K562 (cell line): ENCODE measurements around the gene LRRC75A. TPM values are rescaled to one million over a fixed set of nuclear protein-coding genes. Genes with fewer than 3 reads are reported as not detected.

Experiments
- BCLAF1 ChIP-seq, 2 experiments: fragments of 450-650 bp in 1 of 2; IDR thresholded peaks; 2 replicates each; pipeline ENCODE4 v1.6.1; 2011 to 2017; ENCODE audit warnings: low read depth in 2 of 2, antibody characterized with exemption in 1 of 2, borderline replicate concordance in 1 of 2, low read length in 1 of 2, mild to moderate bottlenecking in 1 of 2, mixed read lengths in 1 of 2; ENCODE audit not compliant: control insufficient read depth in 1 of 2
- CBFB ChIP-seq: sonication (generic); formaldehyde crosslinking; IDR thresholded peaks from 2 replicates; pipeline ENCODE4 v1.4.0; 2020; ENCODE audit warnings: mild to moderate bottlenecking, missing genetic modification reagents
- DPF2 ChIP-seq: fragments of 450-650 bp; IDR thresholded peaks from 2 replicates; pipeline ENCODE4 v1.6.1; 2016
- ESRRA ChIP-seq: fragments of 450-650 bp; IDR thresholded peaks from 2 replicates; pipeline ENCODE4 v1.6.1; 2014; ENCODE audit warnings: low read depth, mild to moderate bottlenecking, moderate library complexity, borderline replicate concordance
- GABPA ChIP-seq: fragments of 200-800 bp; sonication (Bioruptor generic); conservative IDR thresholded peaks from 2 replicates; pipeline ENCODE4 v1.6.1; 2016; ENCODE audit warnings: low read depth, missing genetic modification characterization, missing compliant biosample characterization
- GABPB2 ChIP-seq: fragments of 250-450 bp; sonication (Bioruptor Pico); conservative IDR thresholded peaks from 2 replicates; pipeline ENCODE4 v1.5.1; 2021; ENCODE audit warnings: mild to moderate bottlenecking
- HDAC8 ChIP-seq: fragments of 450-650 bp; IDR thresholded peaks from 2 replicates; pipeline ENCODE4 v1.6.1; 2016; ENCODE audit warnings: mild to moderate bottlenecking, missing genetic modification characterization, moderate library complexity, missing compliant biosample characterization
- HNRNPH1 ChIP-seq: fragments of 200-400 bp; formaldehyde crosslinking; optimal IDR thresholded peaks from 2 replicates; pipeline ENCODE3; 2017; ENCODE audit warnings: low read depth, mild to moderate bottlenecking, low read length, moderate library complexity
- HNRNPLL ChIP-seq: fragments of 200-400 bp; formaldehyde crosslinking; IDR thresholded peaks from 2 replicates; pipeline ENCODE4 v1.6.1; 2017; ENCODE audit warnings: low read length, low read depth, mild to moderate bottlenecking; ENCODE audit not compliant: poor library complexity, severe bottlenecking
- ILF3 ChIP-seq: fragments of 450-650 bp; IDR thresholded peaks from 2 replicates; pipeline ENCODE4 v1.6.1; 2018; ENCODE audit warnings: antibody characterized with exemption, mild to moderate bottlenecking, moderate library complexity, borderline replicate concordance
- IRF2 ChIP-seq: sonication (generic); formaldehyde crosslinking; IDR thresholded peaks from 2 replicates; pipeline ENCODE4 v1.8.1; 2022; ENCODE audit warnings: mild to moderate bottlenecking, missing genetic modification reagents
- NONO ChIP-seq, 2 experiments: fragments of 200-400 bp in 1 of 2; fragments of 450-650 bp in 1 of 2; formaldehyde crosslinking in 1 of 2; IDR thresholded peaks; 2 replicates each; pipeline ENCODE4 v1.6.1; 2017; ENCODE audit warnings: low read depth in 2 of 2, mild to moderate bottlenecking in 2 of 2, moderate library complexity in 2 of 2, low read length in 1 of 2
- NR0B1 ChIP-seq: fragments of 450-650 bp; IDR thresholded peaks from one replicate; pipeline ENCODE4 v1.6.1; 2018; ENCODE audit warnings: mild to moderate bottlenecking, moderate library complexity; ENCODE audit not compliant: partially characterized antibody
- PML ChIP-seq: IDR thresholded peaks from 2 replicates; pipeline ENCODE4 v1.6.1; 2012; ENCODE audit warnings: low read length, inconsistent platforms
- RBBP5 ChIP-seq: fragments of 200-600 bp; sonication (generic); IDR thresholded peaks from 2 replicates; pipeline ENCODE4 v1.6.1; 2012; ENCODE audit warnings: borderline replicate concordance, mild to moderate bottlenecking, low read length, control low read depth, inconsistent platforms; ENCODE audit not compliant: insufficient read depth, poor library complexity, severe bottlenecking
- RBM17 ChIP-seq: fragments of 200-400 bp; formaldehyde crosslinking; IDR thresholded peaks from 2 replicates; pipeline ENCODE4 v1.6.1; 2017; ENCODE audit warnings: low read depth, mild to moderate bottlenecking, low read length, borderline replicate concordance
- TAF7 ChIP-seq: fragments of 450-650 bp; IDR thresholded peaks from 2 replicates; pipeline ENCODE4 v1.6.1; 2016; ENCODE audit warnings: missing genetic modification characterization, missing compliant biosample characterization
- TFAP4 ChIP-seq: sonication (generic); formaldehyde crosslinking; IDR thresholded peaks from 2 replicates; pipeline ENCODE4 v1.8.0; 2022; ENCODE audit warnings: missing genetic modification reagents, mild to moderate bottlenecking, moderate library complexity, borderline replicate concordance
- YBX1 ChIP-seq: fragments of 450-650 bp; IDR thresholded peaks from 2 replicates; pipeline ENCODE4 v1.7.1; 2016; ENCODE audit warnings: mild to moderate bottlenecking
- ZNF197 ChIP-seq: fragments of 200-800 bp; sonication (Bioruptor generic); IDR thresholded peaks from 2 replicates; pipeline ENCODE4 v1.6.1; 2016; ENCODE audit warnings: low read depth, missing genetic modification characterization, missing compliant biosample characterization
- ZNF584 ChIP-seq: fragments of 200-800 bp; sonication (Bioruptor generic); IDR thresholded peaks from 2 replicates; pipeline ENCODE4 v1.6.1; 2016; ENCODE audit warnings: low read depth, mild to moderate bottlenecking, missing genetic modification characterization, missing compliant biosample characterization
- ZNF76 ChIP-seq: fragments of 250-450 bp; sonication (Bioruptor Pico); IDR thresholded peaks from 2 replicates; pipeline ENCODE4 v1.4.0; 2020; ENCODE audit warnings: mild to moderate bottlenecking, moderate library complexity, borderline replicate concordance
- polyA plus RNA-seq, 8 experiments: library from polyadenylated mRNA; depleted of rRNA in 4 of 8; stranded (reverse) in 5 of 8; unstranded in 3 of 8; fragments of >200 nt; fragmentation: Nextera tagmentation in 2 of 8; fragmentation: Illumina TruSeq in 1 of 8; extraction: Ambion mirVana in 2 of 8; extraction: Trizol in 1 of 8; gene quantifications; 2 replicates each; pipeline versions ENCODE4 v1.2.1 to v1.2.3, GENCODE V29; 2011 to 2014; ENCODE audit warnings: inconsistent platforms in 1 of 8, missing spikeins in 1 of 8
- total RNA-seq, 7 experiments: library from RNA; depleted of rRNA in 6 of 7; stranded (reverse); fragments of >200 nt in 6 of 7; fragmentation: Illumina TruSeq in 2 of 7; extraction: Trizol in 2 of 7; gene quantifications; 2 replicates each; pipeline versions ENCODE4 v1.2.1 to v1.2.3, GENCODE V29; 2011 to 2021; ENCODE audit warnings: low replicate concordance in 1 of 7

Gene LRRC75A
- total and polyA plus RNA-seq, 9 of the 15 experiments (the other 6 are each of a cell fraction or from before 2014, with no cell fraction given): 0.04 to 0.34 (median 0.08) TPM; not detected in 5

GRCh38 chr17:16438557-16439302 is 53.3 kb downstream of the LRRC75A start (continued):
- peak; percentile 71; the same call in 1 of the 2 replicates for TF ChIP-seq TFAP4 (CRISPR knock-in tag)
- peak; percentile 53 to 97 for TF ChIP-seq NONO (IDR thresholded peaks at IDR 0.05; ENCODE audit: low read depth in 2 of 2, low read length in 1 of 2)
- no peak for TF ChIP-seq NR0B1
- TF ChIP-seq ZNF584 (CRISPR knock-in tag): 0 out of 2 replicates have a peak, but pooled peaks have one; percentile 60
- TF ChIP-seq BCLAF1 (IDR thresholded peaks at IDR 0.05; ENCODE audit: borderline replicate concordance in 1 of 2, control insufficient read depth in 1 of 2, low read depth in 2 of 2, low read length in 1 of 2): peak in 1 of 2 experiments; percentile 91; a peak in 2 of 4 replicates
- 0 out of 2 replicates have a peak, but pooled peaks have one; percentile 38 for TF ChIP-seq ZNF197 (CRISPR knock-in tag)
- TF ChIP-seq RBBP5: peak; percentile 71
- peak; percentile 46 for TF ChIP-seq HNRNPLL
- peak; percentile 88 for TF ChIP-seq PML
- peak; percentile 90 for TF ChIP-seq TAF7 (tag)
- no peak for TF ChIP-seq RBM17
- TF ChIP-seq ZNF76: peak; percentile 61; the same call in 1 of the 2 replicates
- no peak; the same call in 1 of the 2 replicates for TF ChIP-seq ILF3
- TF ChIP-seq IRF2: no peak
- TF ChIP-seq GABPA (tag): peak; percentile 21; the same call in 1 of the 2 replicates
- TF ChIP-seq YBX1: no peak
- 0 out of 2 replicates have a peak, but pooled peaks have one; percentile 37 for TF ChIP-seq DPF2
- peak; percentile 58 for TF ChIP-seq ESRRA
- no peak for TF ChIP-seq GABPB2 (CRISPR knock-in tag)
- no peak for TF ChIP-seq HNRNPH1
- no peak for TF ChIP-seq CBFB (CRISPR knock-in tag)
- no peak for TF ChIP-seq HDAC8 (tag)
